Suprapubic skin (tissue), 4 donors: ENCODE data around the gene SDF2. TPM values are rescaled to one million over a fixed set of nuclear protein-coding genes. Genes with fewer than 3 reads are reported as not detected.
A peak's percentile ranks its signal among the peaks of the same experiment; 100 is the strongest.

ENCODE experiments used
- DNase-seq, 2 donors: peaks; one replicate each; pipeline ENCODE4 v3.0.0-alpha.2; 2019; ENCODE audit warnings: low spot score in 2 of 2
- H3K27ac ChIP-seq: fragments of 200-600 bp; sonication (generic); one replicate; pipeline ENCODE4 v1.5.1; 2019
- H3K27me3 ChIP-seq: fragments of 200-600 bp; sonication (generic); one replicate; pipeline ENCODE4 v1.5.1; 2019
- H3K36me3 ChIP-seq: fragments of 200-600 bp; sonication (generic); one replicate; pipeline ENCODE4 v1.5.1; 2019
- H3K4me1 ChIP-seq: fragments of 200-600 bp; sonication (generic); one replicate; pipeline ENCODE4 v1.5.1; 2019
- H3K4me3 ChIP-seq: fragments of 200-600 bp; sonication (generic); one replicate; pipeline ENCODE4 v1.5.1; 2019; ENCODE audit warnings: mild to moderate bottlenecking
- H3K9me3 ChIP-seq: fragments of 200-600 bp; sonication (generic); one replicate; pipeline ENCODE4 v1.5.1; 2019
- EP300 ChIP-seq: sonication (generic); formaldehyde crosslinking; IDR thresholded peaks from one replicate; pipeline ENCODE4 v1.6.1; 2017; ENCODE audit warnings: antibody characterized with exemption
- POLR2A ChIP-seq, 2 donors: fragments of 450-650 bp; IDR thresholded peaks; one replicate each; pipeline ENCODE4 v1.6.1; 2017; ENCODE audit warnings: antibody characterized with exemption in 2 of 2, mild to moderate bottlenecking in 2 of 2, moderate library complexity in 2 of 2
- POLR2AphosphoS5 ChIP-seq, 3 donors: sonication (generic); formaldehyde crosslinking; IDR thresholded peaks; one replicate each; pipeline ENCODE4 v1.6.1; 2017; ENCODE audit warnings: antibody characterized with exemption in 3 of 3
- WGBS: methylation state at CpG from one replicate; pipeline ENCODE4 v1.1.5; 2018; 5-methylcytosine and 5-hydroxymethylcytosine counted together
- total RNA-seq, 4 donors: library from RNA; depleted of rRNA; stranded (reverse); fragments of >200 nt; gene quantifications; one replicate each; pipeline ENCODE4 v1.1.0, GENCODE V29; 2016
- TF ChIP-seq, protein P1 (sequence below), 2 donors: fragments of 200-600 bp in 1 of 2; fragments of 450-650 bp in 1 of 2; sonication (generic) in 1 of 2; IDR thresholded peaks; one replicate each; pipeline ENCODE4 v1.5.1; 2016 to 2019; ENCODE audit warnings: antibody characterized with exemption in 2 of 2, mild to moderate bottlenecking in 1 of 2, moderate library complexity in 1 of 2

Gene SDF2
- total RNA-seq, 4 donors from 2014 or later: 35.8 to 50.3 (median 36.3) TPM

DNA sequence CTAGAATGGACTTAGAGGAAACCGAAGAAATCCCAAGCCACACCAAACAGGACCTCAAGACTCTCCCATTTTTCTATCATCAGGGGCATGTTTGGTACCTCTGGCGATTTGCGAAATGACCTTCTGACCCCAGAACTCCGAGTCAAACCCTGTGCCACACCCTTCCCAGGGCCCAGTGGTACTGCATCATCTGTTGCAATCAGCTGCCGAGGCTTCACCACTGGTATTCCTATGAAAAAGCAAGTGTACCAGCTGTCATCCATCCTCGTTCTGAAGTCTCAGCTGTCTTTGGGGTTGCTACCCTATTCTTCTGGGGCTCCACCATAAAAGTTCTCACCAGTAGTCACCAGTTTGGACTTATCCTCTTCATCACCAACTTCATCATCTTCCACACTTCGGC lies 45.4 kb downstream of the SDF2 start:
- H3K4me3 ChIP-seq: no peak overlapping the region
- peaks cover 83% of the 10 kb centered on the region for H3K36me3 ChIP-seq
- TF ChIP-seq POLR2AphosphoS5 (IDR thresholded peaks at IDR 0.05) (no peak), EP300 (no peak), POLR2A (IDR thresholded peaks at IDR 0.05) (no peak)
- TF ChIP-seq, protein P1, sequence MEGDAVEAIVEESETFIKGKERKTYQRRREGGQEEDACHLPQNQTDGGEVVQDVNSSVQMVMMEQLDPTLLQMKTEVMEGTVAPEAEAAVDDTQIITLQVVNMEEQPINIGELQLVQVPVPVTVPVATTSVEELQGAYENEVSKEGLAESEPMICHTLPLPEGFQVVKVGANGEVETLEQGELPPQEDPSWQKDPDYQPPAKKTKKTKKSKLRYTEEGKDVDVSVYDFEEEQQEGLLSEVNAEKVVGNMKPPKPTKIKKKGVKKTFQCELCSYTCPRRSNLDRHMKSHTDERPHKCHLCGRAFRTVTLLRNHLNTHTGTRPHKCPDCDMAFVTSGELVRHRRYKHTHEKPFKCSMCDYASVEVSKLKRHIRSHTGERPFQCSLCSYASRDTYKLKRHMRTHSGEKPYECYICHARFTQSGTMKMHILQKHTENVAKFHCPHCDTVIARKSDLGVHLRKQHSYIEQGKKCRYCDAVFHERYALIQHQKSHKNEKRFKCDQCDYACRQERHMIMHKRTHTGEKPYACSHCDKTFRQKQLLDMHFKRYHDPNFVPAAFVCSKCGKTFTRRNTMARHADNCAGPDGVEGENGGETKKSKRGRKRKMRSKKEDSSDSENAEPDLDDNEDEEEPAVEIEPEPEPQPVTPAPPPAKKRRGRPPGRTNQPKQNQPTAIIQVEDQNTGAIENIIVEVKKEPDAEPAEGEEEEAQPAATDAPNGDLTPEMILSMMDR (IDR thresholded peaks at IDR 0.05): no peak
- peaks cover 6% of the 10 kb centered on the region for H3K4me1 ChIP-seq
- WGBS: 80% methylated on average over 7 of the region's 7 CpGs
- H3K9me3 ChIP-seq: no peaks in the 10 kb centered on the region
- no peaks in the 10 kb centered on the region for H3K27me3 ChIP-seq
- H3K27ac ChIP-seq: no peak overlapping the region
- no peak for DNase-seq

DNA sequence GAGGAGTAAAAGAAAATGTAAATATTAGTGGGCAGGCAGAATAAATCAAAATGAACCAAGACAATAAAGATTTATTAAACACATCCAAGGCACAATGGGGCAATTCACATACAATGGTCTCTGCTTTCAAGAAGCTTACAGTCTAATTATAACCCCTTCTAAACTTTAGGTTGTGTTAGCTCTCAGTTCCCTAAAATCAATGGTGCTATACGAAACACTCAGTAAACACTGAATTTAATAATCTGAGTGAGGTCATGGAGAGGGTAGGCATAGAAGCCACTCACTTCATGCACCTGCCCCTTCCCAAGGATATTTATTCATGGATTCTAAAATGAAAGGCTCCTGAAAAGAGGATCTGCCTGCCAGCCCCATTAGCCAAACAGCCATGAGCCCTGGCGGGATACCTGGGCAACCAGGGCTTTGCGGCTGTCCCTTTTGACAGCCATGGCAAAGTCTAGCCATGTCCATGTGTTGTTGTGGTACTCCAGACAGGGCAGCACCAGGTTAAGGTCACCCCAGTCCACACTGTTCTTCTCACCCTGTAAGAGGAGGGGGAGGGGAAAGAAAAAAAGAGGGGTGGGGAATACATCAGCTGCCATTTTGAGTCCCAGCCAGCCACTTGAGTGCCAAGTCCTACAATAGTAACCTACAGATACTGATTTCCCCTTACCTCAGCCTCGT lies 46.3 kb downstream of the SDF2 start:
- Histone ChIP-seq H3K36me3 (peaks cover 77% of the 10 kb centered on the region), H3K4me3 (no peak overlapping the region), H3K4me1 (peaks cover 6% of the 10 kb centered on the region), H3K27ac (no peak overlapping the region), H3K27me3 (no peaks in the 10 kb centered on the region), H3K9me3 (no peaks in the 10 kb centered on the region)
- WGBS: 93% methylated on average over 4 of the region's 4 CpGs
- TF ChIP-seq, protein P1 (IDR thresholded peaks at IDR 0.05): no peak
- no peak for TF ChIP-seq POLR2AphosphoS5 (IDR thresholded peaks at IDR 0.05)
- TF ChIP-seq POLR2A (IDR thresholded peaks at IDR 0.05): no peak
- TF ChIP-seq EP300: no peak
- DNase-seq: no peak

DNA sequence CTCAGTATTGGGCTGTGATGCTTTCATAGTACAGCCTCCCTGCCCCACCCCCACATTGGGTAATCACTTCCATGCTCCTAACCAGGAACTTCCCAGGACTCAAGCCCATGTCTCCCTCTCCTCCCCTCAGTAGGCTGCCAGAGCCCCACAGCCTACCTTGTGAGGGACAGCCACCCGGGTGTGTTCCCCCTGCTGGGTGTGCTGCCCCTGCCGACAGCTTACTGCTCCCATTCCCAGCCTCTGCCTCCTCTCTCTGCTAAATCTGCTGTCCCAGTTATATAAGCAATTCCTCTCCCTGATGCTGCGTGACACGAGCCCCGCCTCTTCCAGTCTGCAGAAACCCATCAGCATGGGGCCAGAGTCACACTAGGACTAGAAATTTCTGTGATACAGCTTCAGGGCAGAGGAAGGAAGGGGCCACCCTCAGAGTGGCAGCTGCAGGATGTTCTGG lies 47.8 kb downstream of the SDF2 start, which contains the start of gene RSKR:
Gene RSKR (minus strand): TSS at position 255 of the 451 bp plus-strand sequence. CDS start 24 bp downstream, at position 231.
- H3K27ac ChIP-seq: no peak within 1 kb of the TSS
- peaks cover 65% of the 10 kb centered on the region for H3K36me3 ChIP-seq
- no peak within 1 kb of the TSS for H3K4me3 ChIP-seq
- TF ChIP-seq POLR2A (IDR thresholded peaks at IDR 0.05): no peak
- no peak for DNase-seq
- H3K4me1 ChIP-seq: peaks cover 6% of the 10 kb centered on the region
- H3K27me3 ChIP-seq: no peaks in the 10 kb centered on the region
- WGBS: 73% methylated on average over 5 of the region's 5 CpGs
- no peaks in the 10 kb centered on the region for H3K9me3 ChIP-seq

DNA sequence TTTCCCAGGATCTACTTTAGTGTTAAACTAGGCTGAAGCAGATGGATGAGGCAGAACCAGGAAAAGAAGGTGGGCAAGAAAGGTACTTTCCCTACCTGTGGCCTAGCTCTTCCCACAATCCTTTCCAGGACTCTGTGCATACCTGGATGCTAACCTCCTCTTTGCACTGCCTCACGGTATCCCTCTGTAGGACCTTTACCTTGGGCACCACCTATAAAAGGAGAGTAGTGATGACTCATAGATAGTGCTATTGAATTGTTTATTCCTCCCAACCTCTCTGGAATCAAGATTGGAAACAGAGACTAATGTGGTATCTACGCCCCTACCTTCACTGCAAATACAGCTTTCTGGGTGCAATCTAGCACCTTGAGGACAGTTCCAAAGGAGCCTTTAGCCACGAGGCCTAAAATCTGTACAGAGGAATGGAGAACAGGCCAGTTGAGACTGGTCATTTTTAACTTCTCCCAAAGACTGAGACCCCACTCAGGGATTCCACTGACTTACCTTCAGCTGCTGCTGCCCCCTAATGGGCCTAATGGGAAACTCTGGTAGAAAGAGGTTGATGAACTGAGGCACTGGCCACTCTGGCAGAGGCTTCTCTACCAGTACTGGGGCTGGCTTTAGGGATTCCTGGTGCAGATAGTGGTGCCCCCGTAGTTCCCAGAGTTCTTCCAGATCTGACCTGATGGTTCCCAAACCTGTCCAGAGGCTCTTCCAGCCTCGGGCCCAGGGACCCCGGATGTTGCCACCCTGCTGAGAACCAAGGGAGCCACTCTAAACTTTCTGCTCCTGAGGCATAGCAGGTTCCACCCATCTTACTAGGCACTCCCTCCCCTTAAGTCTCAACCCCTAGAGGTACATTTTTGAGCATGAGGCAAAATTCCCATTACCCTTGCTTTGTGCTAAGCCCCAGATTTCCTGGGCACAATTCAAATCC lies 48.5 kb downstream of the SDF2 start:
- H3K4me1 ChIP-seq: peaks cover 6% of the 10 kb centered on the region
- no peaks in the 10 kb centered on the region for H3K27me3 ChIP-seq
- H3K4me3 ChIP-seq: no peak overlapping the region
- no peak overlapping the region for H3K27ac ChIP-seq
- no peak for DNase-seq
- peaks cover 57% of the 10 kb centered on the region for H3K36me3 ChIP-seq
- no peaks in the 10 kb centered on the region for H3K9me3 ChIP-seq
- TF ChIP-seq, protein P1 (IDR thresholded peaks at IDR 0.05): peak in 1 of 2 donors; percentile 43
- TF ChIP-seq POLR2AphosphoS5 (IDR thresholded peaks at IDR 0.05): no peak
- WGBS: 82% methylated on average over 6 of the region's 6 CpGs

DNA sequence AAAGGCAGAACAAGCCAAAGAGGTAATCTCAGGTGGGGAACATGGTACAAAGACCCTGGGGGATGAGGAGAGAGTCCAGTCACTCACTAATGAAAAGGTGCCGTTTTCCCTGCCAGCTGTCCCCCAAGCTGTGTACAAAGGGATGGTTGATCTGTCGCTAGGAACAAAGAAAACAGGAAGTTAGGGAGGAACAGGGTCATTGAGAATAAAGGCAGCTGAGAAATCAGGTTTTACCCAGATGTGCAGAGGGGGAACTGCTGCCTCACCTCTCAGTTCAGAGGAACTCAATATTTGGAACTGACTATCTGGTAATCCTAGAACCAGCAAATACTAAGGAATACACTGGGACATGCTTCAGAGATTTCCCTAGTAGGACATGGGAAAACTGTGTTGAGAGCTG lies 49.2 kb downstream of the SDF2 start:
- H3K27me3 ChIP-seq: no peaks in the 10 kb centered on the region
- no peak overlapping the region for H3K27ac ChIP-seq
- no peak for DNase-seq
- H3K4me3 ChIP-seq: no peak overlapping the region
- H3K4me1 ChIP-seq: peaks cover 6% of the 10 kb centered on the region
- TF ChIP-seq EP300 (no peak), POLR2A (IDR thresholded peaks at IDR 0.05) (no peak), POLR2AphosphoS5 (IDR thresholded peaks at IDR 0.05) (no peak)
- TF ChIP-seq, protein P1 (IDR thresholded peaks at IDR 0.05): no peak
- WGBS: 58% methylated on average over 2 of the region's 2 CpGs
- no peaks in the 10 kb centered on the region for H3K9me3 ChIP-seq
- H3K36me3 ChIP-seq: peaks cover 51% of the 10 kb centered on the region
